ENCODE measurements around the gene GRAMD4.

GRAMD4 gene

GRCh38 chr22:46697811-46698515 is 77.8 kb downstream of the GRAMD4 start:
- TF ChIP-seq CTCF (IDR thresholded peaks at IDR 0.05; ENCODE audit: unreplicated experiment in 3 of 3), result no peak
- H3K4me1 Mint-ChIP-seq, result no peaks in the 10 kb centered on the region
- H3K9me3 Mint-ChIP-seq, result no peaks in the 10 kb centered on the region
- no peak overlapping the region for H3K27ac Mint-ChIP-seq
- H3K4me3 Mint-ChIP-seq, result no peak overlapping the region
- no peaks in the 10 kb centered on the region for H3K27me3 Mint-ChIP-seq (ENCODE audit: low read depth)
- peaks cover 34% of the 10 kb centered on the region for H3K36me3 Mint-ChIP-seq (ENCODE audit: low read depth)

- Mint-ChIP-seq H3K27me3 (ENCODE audit: low read depth) (no peaks in the 10 kb centered on the region), H3K27ac (no peak overlapping the region), H3K9me3 (no peaks in the 10 kb centered on the region), H3K36me3 (ENCODE audit: low read depth) (peaks cover 35% of the 10 kb centered on the region), H3K4me1 (no peaks in the 10 kb centered on the region), H3K4me3 (no peak overlapping the region)
- TF ChIP-seq CTCF (IDR thresholded peaks at IDR 0.05; ENCODE audit: unreplicated experiment in 3 of 3), result no peak
Observed at GRCh38 chr22:46699091-46699490, 78.9 kb downstream of the GRAMD4 start.

- Mint-ChIP-seq H3K27me3 (ENCODE audit: low read depth) (no peaks in the 10 kb centered on the region), H3K4me3 (no peak overlapping the region), H3K27ac (no peak overlapping the region), H3K36me3 (ENCODE audit: low read depth) (peaks cover 43% of the 10 kb centered on the region), H3K9me3 (no peaks in the 10 kb centered on the region), H3K4me1 (no peaks in the 10 kb centered on the region)
- no peak for TF ChIP-seq CTCF (IDR thresholded peaks at IDR 0.05; ENCODE audit: unreplicated experiment in 3 of 3)
Observed at GRCh38 chr22:46701262-46701661, 81.1 kb downstream of the GRAMD4 start.

GRCh38 chr22:46703171-46703995 is 83.2 kb downstream of the GRAMD4 start:
- Mint-ChIP-seq H3K4me1 (no peaks in the 10 kb centered on the region), H3K9me3 (no peaks in the 10 kb centered on the region), H3K27me3 (ENCODE audit: low read depth) (no peaks in the 10 kb centered on the region), H3K4me3 (no peak overlapping the region), H3K36me3 (ENCODE audit: low read depth) (peaks cover 64% of the 10 kb centered on the region), H3K27ac (no peak overlapping the region)
- TF ChIP-seq CTCF (IDR thresholded peaks at IDR 0.05; ENCODE audit: unreplicated experiment in 3 of 3), result no peak

GRCh38 chr22:46703996-46704370 is 83.8 kb downstream of the GRAMD4 start:
- TF ChIP-seq CTCF (IDR thresholded peaks at IDR 0.05; ENCODE audit: unreplicated experiment in 3 of 3), result no peak
- H3K9me3 Mint-ChIP-seq, result no peaks in the 10 kb centered on the region
- H3K36me3 Mint-ChIP-seq (ENCODE audit: low read depth), result peaks cover 62% of the 10 kb centered on the region
- H3K4me1 Mint-ChIP-seq, result no peaks in the 10 kb centered on the region
- no peaks in the 10 kb centered on the region for H3K27me3 Mint-ChIP-seq (ENCODE audit: low read depth)
- H3K27ac Mint-ChIP-seq, result no peak overlapping the region
- H3K4me3 Mint-ChIP-seq, result no peak overlapping the region

All from nephron (organoid).